Stimulated activated CD4-positive, alpha-beta T cell treated with anti-CD3 and anti-CD28 coated beads, Interleukin-12 subunit alpha, Interleukin-12 subunit beta, amount 100 ng/mL, for 4 hours (primary cell): ENCODE data around the gene RAP1A.
"Not testable (repeated sequence)": the region's sequence is repeated elsewhere in the genome, so short reads cannot be mapped to it uniquely, and the experiment has no call there.

Experiments
- DNase-seq: peaks from one replicate; pipeline ENCODE4 v3.0.0-alpha.2; 2020

RAP1A gene

DNA sequence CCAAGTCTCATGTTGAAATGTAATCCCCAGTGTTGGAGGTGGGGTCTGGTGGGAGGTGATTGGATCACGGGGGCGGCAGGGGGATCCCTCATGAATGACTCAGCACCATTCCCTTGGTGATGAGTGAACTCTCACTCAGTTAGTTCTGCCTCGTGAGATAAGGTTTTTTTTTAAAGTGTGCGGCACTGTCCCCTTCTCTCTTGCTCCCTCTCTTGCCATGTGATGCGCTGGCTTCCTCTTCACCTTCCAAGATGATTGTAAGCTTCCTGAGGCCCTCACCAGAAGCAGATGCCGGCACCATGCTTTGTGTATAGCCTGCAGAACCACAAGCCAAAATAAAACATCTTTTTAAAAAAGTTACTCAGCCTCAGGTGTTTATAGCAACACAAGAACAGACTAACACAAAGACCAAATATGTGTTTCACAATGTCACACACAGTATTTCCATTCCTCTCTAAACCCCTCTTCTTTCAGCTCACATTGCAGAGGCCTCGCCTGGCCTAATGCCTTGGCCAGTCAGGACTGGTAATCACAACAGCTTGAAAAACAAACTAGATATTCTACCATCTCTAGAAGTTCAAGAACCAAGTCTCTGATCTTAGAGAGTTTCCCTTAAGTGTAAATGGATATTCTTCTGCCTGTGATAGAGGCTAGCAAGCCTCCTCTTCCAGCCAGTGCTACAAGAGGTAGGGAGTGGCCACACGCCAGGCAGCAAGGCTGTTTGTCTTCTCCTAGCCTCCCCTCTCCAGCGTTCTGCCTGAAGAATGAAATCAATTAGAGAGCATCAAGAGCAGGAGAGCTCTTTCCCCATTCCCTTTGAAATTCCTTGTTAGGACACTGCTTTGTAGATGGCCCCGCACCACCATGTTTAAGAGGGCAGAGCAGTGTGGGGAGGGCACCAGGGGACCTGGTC lies 19.6 kb upstream of the RAP1A start:
- no peak for DNase-seq

DNA sequence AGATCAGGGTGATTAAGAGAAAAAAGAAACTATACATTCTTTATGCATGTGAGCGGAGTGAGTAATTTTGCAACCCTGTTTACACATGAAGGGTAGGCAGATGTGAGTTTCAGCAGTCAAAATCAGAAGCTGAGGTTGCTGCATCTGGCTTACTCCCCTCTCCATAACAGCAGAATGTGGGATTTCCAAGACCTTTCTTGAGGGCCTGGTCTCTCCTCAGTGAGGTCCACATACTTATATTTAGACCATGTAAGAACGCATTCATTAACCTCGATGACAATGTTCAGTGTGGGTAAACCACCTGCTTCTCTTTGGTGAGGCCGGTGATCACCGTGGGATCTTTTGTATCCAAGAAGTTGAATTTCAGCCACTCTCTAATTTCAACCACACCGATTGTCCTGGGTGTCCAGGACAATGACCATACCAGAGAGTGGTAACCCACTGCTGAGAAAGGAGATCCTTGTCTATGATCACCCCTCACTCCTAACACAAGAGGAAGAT lies 18.7 kb upstream of the RAP1A start:
- DNase-seq, result no peak

DNA sequence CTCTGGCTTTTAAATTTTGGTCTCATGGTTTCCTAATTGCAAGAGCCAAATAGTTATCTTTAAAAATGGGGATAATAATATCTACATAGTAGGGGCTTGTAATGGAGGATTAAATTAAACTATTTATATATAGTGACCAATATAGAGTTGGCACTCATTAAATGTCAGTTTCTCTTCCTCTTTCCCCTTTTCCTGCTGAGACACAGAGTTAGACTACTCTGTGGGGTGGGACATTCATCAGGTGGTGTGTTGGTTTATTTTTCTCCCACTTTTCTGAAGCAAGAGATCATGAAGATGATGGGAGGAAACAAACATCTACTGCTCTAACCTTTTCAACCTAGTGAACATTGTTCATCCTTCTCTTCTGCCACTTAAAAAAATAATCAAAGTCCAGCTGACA lies 17.3 kb upstream of the RAP1A start:
- no peak for DNase-seq

DNA sequence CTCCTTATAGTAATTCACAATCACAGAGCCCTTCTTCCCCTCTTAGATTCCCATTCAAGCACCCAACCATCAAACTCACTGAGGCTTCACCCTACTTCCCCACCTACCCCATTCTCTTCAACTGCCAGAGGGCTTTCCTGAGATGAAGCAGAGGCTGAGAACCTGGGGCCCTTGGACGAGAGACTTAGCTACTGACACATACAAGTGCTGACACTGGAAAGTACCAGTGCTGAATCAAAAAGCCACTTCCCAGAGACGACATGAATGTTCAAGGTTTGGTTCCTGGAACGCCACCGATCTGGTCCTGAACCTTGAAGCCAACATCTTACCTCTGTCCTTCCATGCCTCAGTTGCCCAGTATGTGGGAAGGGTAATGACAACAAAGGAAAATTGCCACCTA lies 16.6 kb upstream of the RAP1A start:
- DNase-seq, result no peak

DNA sequence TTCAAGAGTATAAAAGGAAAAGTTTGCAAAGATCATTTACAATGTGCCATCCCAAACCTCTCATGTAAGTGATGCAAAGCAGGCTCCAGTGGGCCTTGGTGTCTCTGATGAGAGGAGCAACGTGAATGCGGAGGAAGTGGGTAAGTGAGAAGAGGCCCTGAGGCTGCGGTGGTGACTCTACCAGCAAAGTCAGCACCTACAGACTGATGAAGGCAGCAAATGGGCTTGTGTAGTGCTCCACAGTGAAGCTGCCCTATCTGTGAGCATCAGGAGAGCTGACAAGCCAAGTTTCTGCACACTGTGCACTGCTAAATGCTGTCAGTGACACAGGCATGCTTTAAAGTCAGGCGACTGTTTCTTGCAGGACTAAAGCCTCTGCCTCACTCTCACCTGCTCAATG lies 15.6 kb upstream of the RAP1A start:
- DNase-seq, result peak; percentile 56

DNA sequence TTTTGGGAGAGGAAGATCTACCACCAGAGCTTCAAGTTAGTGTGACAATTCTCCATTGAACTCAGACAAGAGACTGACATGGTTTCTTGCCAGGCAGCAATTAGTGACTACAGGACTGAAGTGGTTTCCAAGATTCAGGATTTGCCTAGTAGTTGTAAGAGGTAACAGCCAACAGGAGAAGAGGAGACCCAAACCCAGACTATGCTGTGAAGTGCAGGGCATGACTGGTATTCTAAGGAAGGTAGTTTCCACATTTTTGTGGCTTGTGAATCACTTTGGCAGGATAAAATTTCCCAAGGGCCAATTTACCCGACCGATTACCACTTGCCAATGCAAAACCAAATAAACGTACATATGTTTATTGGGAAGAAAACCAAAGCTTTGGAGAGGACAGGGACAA lies 14.7 kb upstream of the RAP1A start:
- DNase-seq, result no peak

DNA sequence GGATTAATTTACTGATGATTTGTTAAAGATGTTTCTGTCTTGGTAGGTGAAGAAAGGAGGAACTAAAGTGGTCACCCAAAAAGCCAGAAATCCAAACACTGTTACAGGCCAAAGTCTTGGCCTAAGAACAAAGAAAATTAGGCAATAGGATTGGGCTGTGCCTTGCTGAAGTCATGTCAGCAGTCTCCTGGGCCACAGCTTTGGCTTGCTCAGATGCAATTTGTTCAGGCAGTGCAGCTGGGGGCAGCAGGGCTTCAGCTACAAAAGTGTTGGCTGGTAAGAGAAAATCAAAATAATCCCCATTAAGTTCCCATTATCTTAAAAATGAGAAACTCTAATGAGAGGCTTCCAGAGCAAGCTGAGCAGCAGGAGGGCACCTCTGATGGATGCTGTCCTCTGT lies 14.0 kb upstream of the RAP1A start:
- DNase-seq, result no peak

DNA sequence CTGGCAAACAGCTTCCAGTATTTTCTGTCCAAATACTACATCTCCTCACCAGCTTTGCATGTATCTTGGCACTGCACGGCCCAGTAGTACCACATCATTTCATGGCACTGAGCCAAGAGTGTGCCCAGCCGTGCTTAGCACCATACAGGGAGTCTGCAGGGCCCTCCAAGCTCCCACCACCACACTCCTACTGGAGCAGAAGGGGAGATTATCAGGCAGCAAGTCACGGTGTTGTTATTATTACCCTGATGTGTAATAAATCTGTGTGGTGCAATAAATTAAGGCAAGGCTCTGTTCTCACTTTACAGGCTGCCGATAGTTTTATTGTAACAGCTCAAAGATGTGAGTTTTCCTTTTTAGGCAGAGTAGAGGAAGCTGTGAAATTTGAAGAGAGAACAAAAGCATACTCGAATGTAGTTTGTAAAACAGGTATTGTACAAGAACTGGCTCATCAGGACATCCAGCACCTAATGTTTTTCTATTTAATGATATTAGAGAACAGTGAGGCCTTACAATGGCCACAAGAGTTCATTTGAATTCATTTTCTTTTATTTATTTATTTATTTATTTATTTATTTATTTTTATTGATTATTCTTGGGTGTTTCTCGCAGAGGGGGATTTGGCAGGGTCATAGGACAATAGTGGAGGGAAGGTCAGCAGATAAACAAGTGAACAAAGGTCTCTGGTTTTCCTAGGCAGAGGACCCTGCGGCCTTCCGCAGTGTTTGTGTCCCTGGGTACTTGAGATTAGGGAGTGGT lies 13.0 kb upstream of the RAP1A start:
- DNase-seq, result not testable (repeated sequence)

DNA sequence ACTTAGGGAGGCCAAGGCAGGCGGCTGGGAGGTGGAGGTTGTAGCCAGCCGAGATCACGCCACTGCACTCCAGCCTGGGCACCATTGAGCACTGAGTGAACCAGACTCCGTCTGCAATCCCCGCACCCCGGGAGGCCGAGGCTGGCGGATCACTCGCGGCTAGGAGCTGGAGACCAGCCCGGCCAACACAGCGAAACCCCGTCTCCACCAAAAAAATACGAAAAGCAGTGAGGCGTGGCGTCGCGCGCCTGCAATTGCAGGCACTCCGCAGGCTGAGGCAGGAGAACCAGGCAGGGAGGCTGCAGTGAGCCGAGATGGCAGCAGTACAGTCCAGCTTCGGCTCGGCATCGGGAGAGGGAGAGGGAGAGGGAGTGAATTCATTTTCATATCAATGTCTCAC lies 11.1 kb upstream of the RAP1A start:
- not testable (repeated sequence) for DNase-seq

DNA sequence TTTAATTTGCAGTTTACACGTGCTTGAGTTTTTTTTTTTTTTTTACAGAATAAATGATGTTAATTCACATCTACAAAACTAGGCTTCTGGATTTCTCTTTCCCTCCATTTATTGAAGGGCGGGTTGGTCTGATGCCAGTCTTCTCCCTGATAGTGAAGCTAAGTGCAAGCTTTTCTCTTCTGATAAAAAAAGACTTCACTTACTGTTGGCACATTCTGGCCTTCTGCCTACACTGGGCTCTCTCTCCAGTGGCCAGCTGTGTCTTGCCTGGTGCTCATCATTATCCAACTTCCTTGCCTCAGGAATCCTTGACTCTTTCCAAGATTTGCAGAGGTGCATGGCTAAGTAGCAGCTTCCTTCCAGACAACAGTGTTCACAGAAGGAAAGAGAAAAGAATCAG lies 7.6 kb upstream of the RAP1A start:
- DNase-seq, result no peak

DNA sequence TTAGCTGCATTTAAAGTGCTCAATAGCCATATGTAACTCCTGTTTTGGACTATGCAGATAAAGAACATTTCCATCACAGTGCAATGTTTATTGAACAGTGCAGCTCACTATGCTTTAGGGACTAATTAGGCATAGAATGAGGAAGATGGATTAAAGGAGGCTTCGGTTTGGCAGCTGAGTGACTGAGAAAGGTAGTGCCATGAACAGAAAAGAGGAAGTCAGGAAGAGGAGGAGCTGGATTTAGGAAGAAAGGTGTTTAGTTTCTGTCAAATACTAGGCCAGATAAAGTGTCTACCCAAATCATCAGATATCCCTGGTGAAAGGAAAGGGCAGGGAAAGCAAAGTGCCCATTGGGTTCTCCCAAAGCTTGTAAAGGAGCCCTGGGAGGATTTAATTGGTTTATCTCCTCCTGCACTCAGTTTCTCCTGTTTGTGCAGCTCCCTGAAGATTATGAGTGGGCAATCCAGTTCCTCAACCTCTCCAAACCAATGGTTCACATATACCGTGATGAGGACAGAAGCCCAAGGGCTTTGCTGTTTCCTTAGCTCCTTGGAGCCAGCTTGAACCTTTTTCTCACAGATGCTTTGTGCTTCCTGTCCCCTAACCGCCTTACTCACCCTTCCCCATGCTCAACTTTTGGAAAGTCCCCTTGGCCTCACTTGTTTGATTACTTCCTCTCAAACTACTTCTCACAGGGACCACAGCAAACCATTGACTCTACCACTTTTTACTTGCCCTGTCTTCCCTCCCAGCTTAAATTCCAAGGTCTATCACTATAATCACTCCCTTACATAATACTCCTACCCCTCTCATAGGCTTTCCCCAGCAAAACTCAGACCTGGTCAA lies 3.5 kb upstream of the RAP1A start:
- DNase-seq, result no peak

DNA sequence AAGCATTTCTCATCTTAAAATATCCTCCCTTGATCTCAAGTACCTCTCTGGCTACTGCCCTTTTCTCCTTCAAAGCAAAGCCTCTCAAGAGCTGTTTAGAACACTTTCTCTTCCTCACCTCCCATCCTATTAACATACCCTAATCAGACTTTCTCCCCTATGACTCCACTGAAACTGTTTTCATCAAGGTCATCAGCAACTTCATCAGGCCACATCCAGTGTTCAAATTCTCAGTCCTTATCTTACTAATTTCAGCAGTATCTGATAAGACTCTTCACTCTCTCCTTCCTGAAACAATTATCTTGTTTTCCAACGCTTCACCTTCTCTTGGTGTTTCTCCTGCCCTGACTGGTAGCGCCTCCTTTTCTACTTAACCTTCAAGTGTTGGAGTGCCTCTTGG lies 1.5 kb upstream of the RAP1A start:
- DNase-seq, result no peak

DNA sequence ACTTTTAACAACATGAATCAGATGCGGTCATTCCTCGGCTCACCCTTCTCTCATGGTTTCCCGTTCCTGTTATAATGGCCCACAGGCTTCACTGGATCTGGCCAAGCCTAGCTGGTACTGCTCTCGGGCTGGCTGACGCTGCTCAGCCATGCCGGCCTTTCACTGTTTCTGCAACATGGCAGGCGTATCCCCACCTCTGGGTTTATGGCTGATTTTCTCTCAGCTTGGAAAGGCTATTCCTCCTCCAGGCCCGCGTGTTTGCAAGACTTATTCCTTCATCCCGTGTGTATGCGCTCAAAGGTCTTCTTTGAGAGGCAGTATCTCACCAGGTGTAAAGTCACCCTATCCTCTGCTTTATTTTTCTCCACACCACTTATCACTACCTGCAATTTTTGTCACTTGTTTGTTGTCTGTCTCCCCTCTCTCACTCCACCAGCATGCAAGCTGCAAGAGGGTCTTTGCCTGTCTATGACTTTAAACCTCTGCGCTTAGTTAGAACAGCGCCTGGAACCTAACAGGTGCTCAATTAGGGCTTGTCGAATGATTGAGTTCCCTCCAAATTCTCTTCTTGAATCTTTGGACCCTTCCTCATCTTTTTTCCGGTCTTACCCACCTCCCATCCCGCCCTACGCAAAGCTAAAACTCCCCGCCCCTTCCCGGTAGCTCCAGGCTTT lies 491 bp upstream of the RAP1A start:
- DNase-seq, result no peak

DNA sequence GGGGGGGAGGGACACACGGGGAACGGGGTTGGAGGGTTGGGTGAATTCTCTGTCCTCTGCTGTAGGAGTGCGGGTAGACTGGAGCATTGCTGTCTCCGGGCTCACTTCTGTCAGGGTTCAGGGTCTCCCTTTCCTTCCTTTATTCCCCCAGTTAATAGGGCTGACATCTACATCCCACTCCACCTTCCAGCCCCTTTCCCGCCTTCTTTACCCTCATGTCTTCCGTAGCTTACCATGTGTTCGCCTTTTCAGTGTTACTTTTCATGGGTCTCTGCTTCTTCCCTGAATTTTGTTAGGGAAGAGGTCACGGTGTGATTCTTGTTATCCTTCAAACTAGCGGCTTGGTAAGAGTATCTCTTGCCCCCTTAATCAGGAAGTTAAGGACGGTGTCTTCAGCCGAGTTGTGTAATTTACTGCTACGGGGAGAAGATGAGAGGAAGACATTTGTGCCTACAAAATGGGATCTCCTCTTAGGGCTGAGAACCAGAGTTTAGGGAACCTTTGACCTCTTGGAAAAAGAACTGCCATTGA lies 917 bp downstream of the RAP1A start:
- no peak for DNase-seq

DNA sequence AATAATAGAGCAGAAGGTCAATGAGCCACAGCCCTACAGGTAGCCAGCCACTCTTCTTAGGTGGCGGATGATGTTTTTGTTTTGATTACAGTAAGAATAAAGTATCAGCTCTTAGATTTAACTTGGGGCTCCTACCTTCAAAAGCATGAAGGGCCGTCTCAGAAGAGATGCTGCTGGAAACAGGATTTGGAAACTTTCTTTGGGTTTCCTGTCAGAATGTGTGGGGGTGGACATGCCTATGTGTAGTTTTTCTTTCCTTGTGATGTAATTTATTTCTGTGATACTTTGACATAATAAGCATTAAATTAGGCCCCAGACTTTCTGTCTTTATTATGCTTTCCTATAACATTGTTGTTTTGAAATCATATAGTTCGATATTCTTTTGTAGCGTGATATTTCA lies 1.5 kb downstream of the RAP1A start:
- DNase-seq, result no peak

DNA sequence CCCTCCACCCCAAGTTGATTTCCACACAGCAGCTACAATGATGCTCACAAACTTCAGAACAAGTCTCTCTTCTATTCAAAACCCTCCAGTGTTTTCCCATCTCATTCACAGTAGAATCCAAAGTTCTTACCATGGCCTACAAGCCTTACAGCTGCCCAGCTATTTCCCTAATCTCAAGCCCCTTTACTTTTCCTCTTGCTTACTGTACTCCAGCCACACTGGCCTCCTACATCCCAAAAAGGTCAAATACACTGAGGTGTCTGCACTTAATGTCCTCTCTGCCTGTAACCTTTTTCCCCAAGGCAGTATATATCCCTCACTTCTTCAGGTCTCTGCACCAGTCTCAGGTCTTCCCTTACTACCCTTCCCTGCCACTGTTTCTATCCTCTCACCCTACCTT lies 2.6 kb downstream of the RAP1A start:
- DNase-seq, result no peak

DNA sequence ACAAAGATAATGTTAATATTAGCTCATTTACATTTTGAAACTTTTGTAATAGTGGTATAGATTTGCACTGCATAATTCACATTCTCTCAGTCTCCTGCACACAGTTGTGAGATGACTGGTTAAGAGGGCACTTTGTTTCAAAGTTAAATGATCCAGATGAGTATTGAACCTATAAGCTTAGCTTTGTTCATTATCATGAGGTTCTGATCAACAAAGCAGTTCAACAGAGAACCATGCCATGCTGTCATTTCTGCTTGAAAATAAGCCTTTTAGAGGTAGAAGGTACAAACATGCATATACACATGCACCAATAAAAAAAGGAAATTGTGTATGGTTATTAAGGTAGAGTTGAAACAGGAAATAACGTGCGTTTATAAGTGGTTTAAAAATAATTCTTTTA lies 4.8 kb downstream of the RAP1A start:
- DNase-seq, result no peak

DNA sequence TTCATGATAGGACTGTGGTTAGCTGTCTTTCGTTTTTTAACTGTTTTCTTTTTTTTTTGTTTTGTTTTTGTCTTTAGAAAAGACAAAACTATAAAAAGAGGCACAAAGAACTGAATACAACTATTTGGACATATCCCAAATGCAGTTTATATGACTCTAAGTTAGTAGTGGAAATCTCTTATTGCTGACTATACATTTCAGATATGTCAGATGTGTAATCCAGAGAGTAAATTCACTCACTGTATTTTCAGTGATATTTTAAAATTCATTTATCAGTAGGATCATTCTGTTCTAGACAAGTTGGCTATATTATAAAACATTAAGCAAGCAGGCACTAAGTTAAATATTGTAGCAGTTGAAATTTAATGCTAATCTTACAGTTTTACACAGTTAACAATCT lies 5.7 kb downstream of the RAP1A start:
- no peak for DNase-seq

DNA sequence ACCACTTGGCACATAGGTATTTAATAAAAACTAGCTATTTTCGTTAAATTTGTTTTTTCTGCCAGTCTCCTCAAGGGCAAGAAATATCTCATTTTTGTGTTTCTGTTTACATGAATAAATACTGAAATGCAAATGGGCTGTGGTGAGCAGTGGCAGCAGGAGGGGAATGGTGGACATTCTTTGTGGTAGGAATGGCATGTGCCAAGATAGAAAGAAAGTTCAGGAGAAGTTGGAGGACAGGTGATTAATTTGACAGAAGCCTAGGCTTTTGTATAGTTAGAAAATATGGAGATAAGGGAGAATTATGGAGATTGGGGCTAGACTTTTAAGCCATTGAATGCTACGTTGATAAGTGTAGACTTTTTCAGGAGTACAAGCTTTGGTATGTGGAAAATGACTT lies 8.6 kb downstream of the RAP1A start:
- no peak for DNase-seq

DNA sequence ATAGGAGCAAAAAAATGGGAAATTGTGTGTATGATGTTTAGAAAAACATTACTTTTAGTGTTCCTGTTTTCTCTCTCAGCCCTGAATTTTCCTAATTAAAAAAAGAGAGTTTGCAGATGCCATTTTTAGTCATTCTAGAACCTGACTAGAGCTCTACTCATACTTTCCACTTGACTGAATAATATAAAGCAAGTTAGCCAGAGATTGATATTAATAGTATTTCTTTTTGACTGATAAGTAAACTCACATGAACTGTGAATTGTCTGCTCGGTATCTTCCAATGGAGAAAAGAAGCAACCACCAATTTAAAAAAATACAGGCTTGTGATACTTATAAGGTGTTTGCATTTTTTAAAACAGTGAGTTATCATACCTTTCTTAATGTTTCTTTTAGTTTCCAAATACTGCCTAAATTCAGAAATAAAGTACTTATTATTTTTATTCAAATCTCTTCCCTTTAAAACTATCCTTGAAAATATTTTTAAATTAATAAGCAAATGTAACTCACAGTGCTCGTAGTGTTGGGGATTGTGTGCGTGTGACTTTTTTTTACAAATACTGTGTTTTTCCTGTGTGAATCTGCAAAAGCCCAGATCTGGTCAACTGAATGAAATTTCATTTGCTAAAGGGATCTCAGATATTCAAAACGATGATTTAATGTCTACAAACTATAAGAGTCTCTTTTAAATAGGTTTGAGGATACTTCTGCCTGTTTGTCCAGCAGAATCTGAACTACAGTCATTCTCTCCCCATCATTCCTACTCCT lies 9.8 kb downstream of the RAP1A start:
- DNase-seq, result no peak

DNA sequence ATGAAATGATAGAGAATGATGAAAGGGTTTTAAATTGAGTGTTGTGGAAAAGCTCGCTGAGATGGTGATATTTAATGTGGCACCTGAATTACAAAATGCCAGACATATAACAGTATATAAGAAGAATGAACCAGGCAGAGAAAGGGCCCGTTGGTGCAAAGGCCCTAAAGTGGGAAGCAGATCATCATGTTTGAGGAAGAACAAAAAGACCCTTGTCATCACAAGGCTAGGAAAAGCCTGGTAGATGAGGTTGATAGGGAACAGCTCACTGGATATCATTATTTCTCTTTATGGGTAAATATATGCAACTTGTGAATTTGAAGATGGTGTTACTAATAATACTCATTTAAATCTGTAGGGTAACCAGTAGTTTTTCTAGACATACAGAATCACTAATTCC lies 11.0 kb downstream of the RAP1A start:
- no peak for DNase-seq

DNA sequence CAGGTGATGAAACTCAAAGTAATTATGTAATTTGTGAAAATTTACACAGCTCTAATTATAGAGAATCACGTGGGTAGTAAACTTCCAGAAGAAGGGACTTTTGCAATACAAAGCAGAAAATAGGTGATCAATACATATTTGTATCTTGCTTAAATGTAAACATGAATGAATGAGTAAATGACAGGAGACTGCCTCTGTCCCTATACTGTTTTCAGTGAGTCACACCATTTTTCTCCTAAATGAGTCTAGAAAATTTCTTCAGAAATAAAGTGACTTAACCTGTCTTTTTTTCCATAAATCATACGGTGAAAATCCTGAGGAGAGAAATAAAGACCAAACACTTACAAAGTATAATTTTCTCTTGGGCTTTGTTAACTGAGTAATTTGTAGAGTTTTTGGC lies 11.9 kb downstream of the RAP1A start:
- DNase-seq, result no peak
